HG02763 (cell line): Measurements from ENCODE around the gene INSR.
A peak's percentile ranks its signal among the peaks of the same experiment; 100 is the strongest.
"Not testable (repeated sequence)": the region's sequence is repeated elsewhere in the genome, so short reads cannot be mapped to it uniquely, and the experiment has no call there.

Source experiments
- ATAC-seq: cut with Tn5 transposase; IDR thresholded peaks from one replicate; pipeline ENCODE4 v1.9.1; 2021; ENCODE audit warnings: mild to moderate bottlenecking, moderate library complexity; ENCODE audit not compliant: unreplicated experiment

INSR gene

GRCh38 chr19:7106711-7107657 lies 187.2 kb downstream of the INSR start:
- ATAC-seq: no peak

GRCh38 chr19:7104747-7105447 lies 189.3 kb downstream of the INSR start:
- no peak for ATAC-seq

GRCh38 chr19:7101498-7102253 lies 192.5 kb downstream of the INSR start:
- ATAC-seq: no peak

GRCh38 chr19:7099597-7099921 lies 194.7 kb downstream of the INSR start:
- ATAC-seq: no peak

GRCh38 chr19:7098701-7099596 lies 195.3 kb downstream of the INSR start:
- peak; percentile 85 for ATAC-seq

- ATAC-seq: no peak
Measured at GRCh38 chr19:7098096-7098495, 196.1 kb downstream of the INSR start.

GRCh38 chr19:7088999-7089398 lies 205.2 kb downstream of the INSR start:
- no peak for ATAC-seq

GRCh38 chr19:7083076-7083956 lies 210.9 kb downstream of the INSR start:
- ATAC-seq: no peak

GRCh38 chr19:7078008-7078407 lies 216.2 kb downstream of the INSR start:
- ATAC-seq: no peak

- no peak for ATAC-seq
Measured at GRCh38 chr19:7076151-7076550, 218.1 kb downstream of the INSR start.

GRCh38 chr19:7074705-7075282 lies 219.4 kb downstream of the INSR start:
- no peak for ATAC-seq

GRCh38 chr19:7072541-7072940 lies 221.7 kb downstream of the INSR start:
- no peak for ATAC-seq

- ATAC-seq: no peak
Measured at GRCh38 chr19:7069904-7070226, 224.3 kb downstream of the INSR start.

- peak; percentile 93 for ATAC-seq
Measured at GRCh38 chr19:7069042-7069903, 224.9 kb downstream of the INSR start, which contains the start of gene ZNF557. Gene ZNF557 (plus strand): TSS chr19:7069703. CDS start chr19:7075075, 5,372 bp downstream.

GRCh38 chr19:7068599-7068998 lies 225.6 kb downstream of the INSR start:
- ATAC-seq: no peak

GRCh38 chr19:7067716-7068115 lies 226.5 kb downstream of the INSR start:
- no peak for ATAC-seq

GRCh38 chr19:7067122-7067521 lies 227.1 kb downstream of the INSR start:
- not testable (repeated sequence) for ATAC-seq

- no peak for ATAC-seq
Measured at GRCh38 chr19:7063764-7064418, 230.3 kb downstream of the INSR start.
